Measurements from ENCODE around the gene ZKSCAN7.

DNA sequence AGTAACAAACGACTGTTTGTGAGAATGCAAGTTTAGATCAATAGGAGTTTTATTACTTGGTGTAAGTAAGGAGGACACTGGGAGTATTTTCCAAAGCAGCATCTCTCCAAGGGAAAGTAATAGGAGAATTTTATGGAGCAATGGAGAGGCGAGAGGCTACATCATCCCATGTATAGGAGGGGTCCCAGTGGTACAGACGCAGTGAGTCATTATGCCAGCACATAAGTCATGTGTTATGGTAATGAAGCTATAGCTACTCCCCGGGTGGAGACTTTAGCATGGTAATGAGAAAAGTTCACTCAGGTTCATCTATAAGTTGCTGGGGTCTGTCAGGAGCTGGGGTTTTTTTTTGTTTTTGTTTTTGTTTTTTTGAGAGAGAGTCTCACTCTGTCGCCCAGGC, 48.0 kb upstream of the ZKSCAN7 start:
- TF ChIP-seq, protein P1, sequence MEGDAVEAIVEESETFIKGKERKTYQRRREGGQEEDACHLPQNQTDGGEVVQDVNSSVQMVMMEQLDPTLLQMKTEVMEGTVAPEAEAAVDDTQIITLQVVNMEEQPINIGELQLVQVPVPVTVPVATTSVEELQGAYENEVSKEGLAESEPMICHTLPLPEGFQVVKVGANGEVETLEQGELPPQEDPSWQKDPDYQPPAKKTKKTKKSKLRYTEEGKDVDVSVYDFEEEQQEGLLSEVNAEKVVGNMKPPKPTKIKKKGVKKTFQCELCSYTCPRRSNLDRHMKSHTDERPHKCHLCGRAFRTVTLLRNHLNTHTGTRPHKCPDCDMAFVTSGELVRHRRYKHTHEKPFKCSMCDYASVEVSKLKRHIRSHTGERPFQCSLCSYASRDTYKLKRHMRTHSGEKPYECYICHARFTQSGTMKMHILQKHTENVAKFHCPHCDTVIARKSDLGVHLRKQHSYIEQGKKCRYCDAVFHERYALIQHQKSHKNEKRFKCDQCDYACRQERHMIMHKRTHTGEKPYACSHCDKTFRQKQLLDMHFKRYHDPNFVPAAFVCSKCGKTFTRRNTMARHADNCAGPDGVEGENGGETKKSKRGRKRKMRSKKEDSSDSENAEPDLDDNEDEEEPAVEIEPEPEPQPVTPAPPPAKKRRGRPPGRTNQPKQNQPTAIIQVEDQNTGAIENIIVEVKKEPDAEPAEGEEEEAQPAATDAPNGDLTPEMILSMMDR (IDR thresholded peaks at IDR 0.05; ENCODE audit: poor library complexity, severe bottlenecking): no peak
- TF ChIP-seq POLR2AphosphoS5 (IDR thresholded peaks at IDR 0.05): no peak
